ENCODE results near the gene TUT4. TPM values are rescaled to one million over a fixed set of nuclear protein-coding genes. Genes with fewer than 3 reads are reported as not detected.

Gene TUT4
- total and polyA plus RNA-seq, 9 donors: 35.6 to 90.5 (median 65.2) TPM

GRCh38 chr1:52593495-52593894, 40.6 kb upstream of the TUT4 start:
- Histone ChIP-seq H3K36me3 (no peaks in the 10 kb centered on the region), H3K4me1 (ENCODE audit: insufficient read depth) (no peaks in the 10 kb centered on the region), H3K27ac (no peak overlapping the region), H3K27me3 (no peaks in the 10 kb centered on the region), H3K9me3 (no peaks in the 10 kb centered on the region), H3K4me3 (no peak overlapping the region)
- WGBS, 3 donors: 88 to 95% (median 91%) methylated on average over 1 of the region's 1 CpG
- no peak for TF ChIP-seq EP300 (IDR thresholded peaks at IDR 0.05)
- no peak for TF ChIP-seq POLR2A (IDR thresholded peaks at IDR 0.05)
- TF ChIP-seq, protein P1, sequence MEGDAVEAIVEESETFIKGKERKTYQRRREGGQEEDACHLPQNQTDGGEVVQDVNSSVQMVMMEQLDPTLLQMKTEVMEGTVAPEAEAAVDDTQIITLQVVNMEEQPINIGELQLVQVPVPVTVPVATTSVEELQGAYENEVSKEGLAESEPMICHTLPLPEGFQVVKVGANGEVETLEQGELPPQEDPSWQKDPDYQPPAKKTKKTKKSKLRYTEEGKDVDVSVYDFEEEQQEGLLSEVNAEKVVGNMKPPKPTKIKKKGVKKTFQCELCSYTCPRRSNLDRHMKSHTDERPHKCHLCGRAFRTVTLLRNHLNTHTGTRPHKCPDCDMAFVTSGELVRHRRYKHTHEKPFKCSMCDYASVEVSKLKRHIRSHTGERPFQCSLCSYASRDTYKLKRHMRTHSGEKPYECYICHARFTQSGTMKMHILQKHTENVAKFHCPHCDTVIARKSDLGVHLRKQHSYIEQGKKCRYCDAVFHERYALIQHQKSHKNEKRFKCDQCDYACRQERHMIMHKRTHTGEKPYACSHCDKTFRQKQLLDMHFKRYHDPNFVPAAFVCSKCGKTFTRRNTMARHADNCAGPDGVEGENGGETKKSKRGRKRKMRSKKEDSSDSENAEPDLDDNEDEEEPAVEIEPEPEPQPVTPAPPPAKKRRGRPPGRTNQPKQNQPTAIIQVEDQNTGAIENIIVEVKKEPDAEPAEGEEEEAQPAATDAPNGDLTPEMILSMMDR (IDR thresholded peaks at IDR 0.05): no peak
- intact Hi-C loops (cut with DNase I): no loop called here
- DNase-seq: no peak

DNA sequence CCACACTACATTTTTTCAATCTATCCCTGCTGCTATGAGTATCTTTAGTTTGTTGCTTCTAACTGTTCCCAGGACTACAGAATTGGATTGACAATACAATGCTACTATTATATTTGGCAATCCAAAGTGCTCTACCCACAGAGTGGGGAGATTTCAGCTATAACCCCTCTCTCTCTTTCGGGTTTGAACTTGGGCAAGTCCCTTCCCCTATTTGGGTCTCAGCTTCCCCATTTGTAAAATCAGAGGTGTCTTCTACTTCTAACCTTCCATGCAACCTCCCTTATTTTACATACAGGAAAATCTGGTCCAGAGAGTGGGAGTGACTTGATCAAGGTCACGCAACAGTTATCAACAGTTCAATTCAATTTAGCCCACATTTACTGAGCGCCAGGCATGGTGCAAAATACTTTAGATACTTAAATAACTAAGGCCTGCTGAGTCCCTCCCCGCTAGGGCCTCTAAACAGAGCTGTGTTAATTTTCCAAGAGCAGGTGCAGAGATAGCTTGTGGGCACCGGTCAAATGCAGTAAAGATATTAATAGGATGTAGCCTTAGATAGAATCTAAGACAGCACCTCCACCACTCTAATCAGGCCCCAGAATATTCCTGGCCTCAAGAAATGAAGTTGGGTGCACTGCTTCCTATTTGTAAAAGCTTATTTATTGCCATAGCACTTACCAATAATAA, 39.9 kb upstream of the TUT4 start:
- Histone ChIP-seq H3K36me3 (no peaks in the 10 kb centered on the region), H3K4me3 (no peak overlapping the region), H3K9me3 (no peaks in the 10 kb centered on the region), H3K4me1 (ENCODE audit: insufficient read depth) (no peaks in the 10 kb centered on the region), H3K27me3 (no peaks in the 10 kb centered on the region), H3K27ac (no peak overlapping the region)
- no peak for DNase-seq
- intact Hi-C loops (cut with DNase I): no loop called here
- 78 to 86% (median 81%) methylated on average over 5 of the region's 5 CpGs for WGBS, 3 donors
- TF ChIP-seq EP300 (IDR thresholded peaks at IDR 0.05): no peak

DNA sequence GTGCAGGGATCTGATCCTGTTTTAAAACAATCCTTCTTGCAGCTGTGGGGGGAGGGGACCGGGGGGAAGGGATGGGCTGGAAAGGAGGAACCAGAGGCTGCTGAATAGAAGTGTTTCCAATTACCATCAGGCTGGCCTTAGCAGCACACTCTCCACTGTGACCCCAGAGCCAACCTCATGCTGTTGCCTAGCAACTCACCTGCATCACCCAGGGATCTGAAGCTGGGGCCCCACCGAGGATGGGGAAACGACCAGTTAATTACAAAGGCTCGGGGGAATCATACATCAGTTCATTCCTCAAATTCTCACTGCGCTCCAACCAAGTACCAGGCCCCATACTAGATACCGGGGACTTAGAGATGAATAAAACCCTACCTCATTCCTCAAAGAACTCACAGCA, 37.4 kb upstream of the TUT4 start:
- no peaks in the 10 kb centered on the region for H3K27me3 ChIP-seq
- H3K27ac ChIP-seq: no peak overlapping the region
- no peak for DNase-seq
- intact Hi-C loops (cut with DNase I): no loop called here
- H3K9me3 ChIP-seq: no peaks in the 10 kb centered on the region
- no peak overlapping the region for H3K4me3 ChIP-seq
- no peaks in the 10 kb centered on the region for H3K36me3 ChIP-seq
- 46 to 50% (median 46%) methylated on average over 6 of the region's 6 CpGs for WGBS, 3 donors
- TF ChIP-seq EP300 (IDR thresholded peaks at IDR 0.05) (no peak), POLR2A (IDR thresholded peaks at IDR 0.05) (no peak)
- TF ChIP-seq, protein P1 (IDR thresholded peaks at IDR 0.05): no peak
- H3K4me1 ChIP-seq (ENCODE audit: insufficient read depth): no peaks in the 10 kb centered on the region

DNA sequence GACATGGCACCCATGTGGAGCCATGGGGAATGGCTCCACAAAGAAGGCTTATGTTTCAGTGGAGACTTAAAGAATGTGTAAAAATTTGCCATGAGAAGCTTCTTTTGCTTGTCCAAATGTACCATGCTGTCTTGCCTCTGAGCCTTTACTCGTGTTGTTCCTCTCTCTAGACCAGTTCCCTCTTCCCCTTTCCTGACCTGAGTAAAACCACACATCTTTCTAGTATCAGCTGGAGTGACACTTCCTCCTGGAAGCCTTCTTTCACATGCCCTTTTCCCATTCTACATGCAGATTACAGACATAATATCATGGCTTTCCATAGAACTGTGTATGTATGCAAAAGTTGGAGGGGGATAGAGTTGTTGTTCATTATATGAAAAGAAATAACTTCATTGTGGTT, 35.6 kb upstream of the TUT4 start:
- no peak for DNase-seq
- Histone ChIP-seq H3K27me3 (no peaks in the 10 kb centered on the region), H3K27ac (no peak overlapping the region), H3K9me3 (no peaks in the 10 kb centered on the region), H3K4me1 (ENCODE audit: insufficient read depth) (no peaks in the 10 kb centered on the region), H3K36me3 (no peaks in the 10 kb centered on the region), H3K4me3 (no peak overlapping the region)
- intact Hi-C loops (cut with DNase I): no loop called here
- TF ChIP-seq POLR2A (IDR thresholded peaks at IDR 0.05) (no peak), EP300 (IDR thresholded peaks at IDR 0.05) (no peak)
- WGBS, 3 donors: 68 to 82% (median 73%) methylated on average over 1 of the region's 1 CpG

- no peaks in the 10 kb centered on the region for H3K27me3 ChIP-seq
- H3K36me3 ChIP-seq: no peaks in the 10 kb centered on the region
Observed at GRCh38 chr1:52588027-52588426, 35.1 kb upstream of the TUT4 start.

More at GRCh38 chr1:52588027-52588426, 35.1 kb upstream of the TUT4 start:
- Histone ChIP-seq H3K4me3 (no peak overlapping the region), H3K4me1 (ENCODE audit: insufficient read depth) (no peaks in the 10 kb centered on the region), H3K9me3 (no peaks in the 10 kb centered on the region), H3K27ac (no peak overlapping the region)
- TF ChIP-seq POLR2A (IDR thresholded peaks at IDR 0.05): no peak
- TF ChIP-seq, protein P1 (IDR thresholded peaks at IDR 0.05): no peak
- no peak for TF ChIP-seq EP300 (IDR thresholded peaks at IDR 0.05)
- intact Hi-C loops (cut with DNase I): no loop called here
- DNase-seq: no peak

Data from ovary (tissue), 9 donors.